Stimulated activated CD8-positive, alpha-beta memory T cell treated with anti-CD3 and anti-CD28 coated beads, Interleukin-7, amount 100 ng/mL, for 48 hours (primary cell): ENCODE results near the gene HOXC11.
A peak's percentile ranks its signal among the peaks of the same experiment; 100 is the strongest.

Experiments used
- DNase-seq, 2 donors: peaks; one replicate each; pipeline ENCODE4 v3.0.0-alpha.2; 2020; ENCODE audit warnings: low read depth in 1 of 2; ENCODE audit errors: extremely low read depth in 1 of 2

Gene HOXC11

GRCh38 chr12:53972722-53973235 is at the start of gene HOXC11:
HOXC11 (plus strand) TSS chr12:53973126; CDS start chr12:53973242, 116 bp downstream.
- DNase-seq: no peak

GRCh38 chr12:53924521-53925405 is 48.2 kb upstream of the HOXC11 start:
- DNase-seq: no peak

DNA sequence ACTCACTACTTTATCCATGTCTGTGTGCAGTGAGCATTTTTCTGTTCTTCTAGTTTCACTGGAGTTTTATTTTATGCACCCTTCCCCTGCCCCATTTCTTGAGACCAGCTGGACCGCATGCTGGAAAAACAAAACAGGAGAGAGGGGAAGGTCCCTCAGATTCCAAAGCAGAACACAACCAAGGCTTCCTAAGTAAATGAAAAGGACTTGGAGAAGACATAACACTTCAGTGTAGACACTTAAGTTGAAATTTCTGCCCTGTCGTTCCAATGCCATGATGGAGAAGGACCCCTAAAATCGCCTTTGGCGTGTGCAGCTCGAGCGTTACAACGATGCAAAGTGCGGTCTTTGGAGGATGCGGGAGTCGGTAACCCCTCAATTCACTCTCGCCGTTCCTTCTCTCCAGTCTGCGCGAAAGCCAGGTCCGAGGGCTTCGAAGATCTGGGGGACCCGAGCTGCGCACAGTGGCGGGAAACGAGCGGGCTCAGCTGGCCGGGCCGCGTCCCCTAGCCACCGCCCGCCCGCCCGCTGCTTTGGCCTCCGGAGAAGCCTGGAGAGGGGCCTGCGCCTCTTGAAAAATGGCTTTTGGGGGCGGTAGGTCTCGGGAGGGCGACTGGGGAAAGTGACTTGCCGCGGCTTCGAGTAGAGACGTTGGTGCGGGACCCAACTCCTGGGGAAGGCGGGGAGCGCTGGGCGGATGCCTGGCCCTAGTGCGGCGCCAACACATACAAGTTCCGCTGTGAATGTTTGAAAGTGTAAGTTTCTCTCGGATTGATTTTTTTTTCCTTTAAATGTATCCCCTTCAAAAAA is 45.5 kb upstream of the HOXC11 start:
- no peak for DNase-seq

- DNase-seq: no peak
Measured at GRCh38 chr12:53928054-53928835, 44.7 kb upstream of the HOXC11 start.

DNA sequence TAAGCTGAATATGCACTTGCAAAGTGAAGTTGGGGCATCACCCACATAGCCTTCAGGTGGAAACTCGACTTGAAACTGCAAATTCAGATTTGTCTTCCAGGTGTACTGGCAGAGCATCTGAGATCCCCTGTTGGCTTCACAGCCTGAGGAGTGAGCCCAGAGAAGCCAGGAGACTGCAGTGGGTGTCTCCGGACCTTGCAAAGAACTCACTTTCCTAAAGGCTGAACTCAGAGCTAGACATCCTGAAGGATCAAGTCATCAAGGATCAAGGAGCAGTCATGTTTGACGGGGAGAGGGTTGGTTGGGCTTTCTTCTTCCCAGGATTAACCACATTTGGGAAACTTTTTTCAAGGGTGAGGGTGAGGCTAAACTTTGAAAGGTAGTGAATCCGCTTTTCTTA is 43.4 kb upstream of the HOXC11 start:
- no peak for DNase-seq

DNA sequence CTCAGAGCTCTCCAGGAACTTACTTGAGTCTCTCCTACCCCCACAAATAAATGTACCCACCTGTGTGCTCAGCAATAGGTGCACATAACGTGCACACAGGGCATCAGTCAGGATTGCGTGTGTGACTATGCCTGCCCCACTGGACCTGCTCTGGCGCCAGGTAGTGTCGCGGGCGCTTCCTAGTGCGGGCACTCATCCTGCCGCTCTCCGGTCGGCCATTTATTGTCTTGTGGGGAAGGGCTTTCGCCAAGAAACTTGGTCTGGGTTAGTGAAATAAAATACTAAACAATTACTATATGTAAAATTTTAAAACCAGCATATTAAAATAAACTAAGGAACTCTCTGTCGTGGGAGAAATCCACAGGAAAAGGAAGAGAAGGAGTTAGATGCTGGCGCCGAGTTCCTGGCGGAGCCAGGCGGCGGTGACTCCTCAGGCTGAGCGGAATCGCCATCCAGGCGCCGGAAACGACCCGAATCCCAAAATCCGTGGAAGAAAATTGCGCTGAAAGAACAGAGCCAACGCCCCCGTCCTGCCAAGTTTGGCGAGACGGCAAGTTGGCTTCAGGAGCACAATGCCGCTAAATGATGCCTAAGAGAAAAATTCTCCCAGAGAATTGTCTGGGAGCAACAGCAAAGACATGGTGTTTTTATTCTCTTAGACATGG is 42.2 kb upstream of the HOXC11 start:
- DNase-seq: no peak

DNA sequence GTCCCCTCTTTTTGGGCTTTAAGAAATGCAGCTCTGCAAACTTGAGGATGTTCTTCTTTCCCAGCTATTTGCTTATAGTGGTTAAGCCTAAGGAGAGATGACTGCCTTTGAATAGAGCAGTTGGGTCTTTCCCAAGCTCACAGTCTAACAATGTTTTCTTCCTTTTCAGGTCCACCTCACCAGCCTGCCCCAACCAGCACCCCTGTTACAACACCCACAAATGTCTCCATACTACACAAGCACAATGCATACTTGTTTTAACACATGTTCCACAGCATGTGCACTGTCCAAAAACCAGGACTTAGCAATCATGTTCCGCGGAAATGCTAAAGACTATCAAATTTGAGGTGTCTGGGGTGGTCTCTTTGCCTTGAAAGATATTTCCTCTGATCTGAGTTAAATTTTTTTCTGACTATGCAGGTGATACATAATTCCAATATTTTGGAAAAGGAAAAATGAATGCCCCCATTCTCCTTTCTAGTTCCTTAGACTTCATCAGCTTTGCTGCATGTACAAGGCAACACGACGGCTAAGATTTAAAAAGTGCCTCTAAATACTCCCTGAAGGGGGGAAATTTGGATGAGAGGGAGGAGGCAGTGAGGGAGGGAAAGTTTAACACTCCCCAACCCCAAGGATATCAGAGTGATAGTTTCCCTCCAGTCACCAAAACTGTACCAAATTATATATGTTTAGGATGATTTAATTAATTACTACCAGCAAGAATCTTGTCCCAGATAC is 40.9 kb upstream of the HOXC11 start:
- DNase-seq: no peak

DNA sequence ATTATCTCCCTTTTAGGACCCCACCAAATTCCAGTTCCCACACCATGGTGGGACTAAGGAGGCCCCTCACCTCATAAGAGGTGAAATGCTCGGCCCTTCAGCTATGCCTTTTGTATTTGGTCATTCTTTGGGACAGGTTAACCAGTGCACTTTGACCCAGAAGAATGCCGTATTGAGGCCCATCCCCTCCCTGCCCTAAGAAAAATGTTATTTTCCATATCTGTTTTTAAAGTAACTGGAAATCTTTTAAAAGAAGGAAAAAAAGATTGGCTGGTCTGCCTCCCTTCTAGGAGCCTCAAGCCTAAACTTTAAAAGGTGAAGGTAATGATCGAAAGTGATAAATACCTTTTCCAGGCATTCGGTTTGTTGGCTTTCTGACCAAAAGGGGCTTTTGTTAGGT is 40.0 kb upstream of the HOXC11 start:
- no peak for DNase-seq

GRCh38 chr12:53935383-53936341 is 37.3 kb upstream of the HOXC11 start:
- no peak for DNase-seq

GRCh38 chr12:53937099-53937498 is 35.8 kb upstream of the HOXC11 start:
- DNase-seq: no peak

GRCh38 chr12:53937596-53938325 is 35.2 kb upstream of the HOXC11 start:
- no peak for DNase-seq

DNA sequence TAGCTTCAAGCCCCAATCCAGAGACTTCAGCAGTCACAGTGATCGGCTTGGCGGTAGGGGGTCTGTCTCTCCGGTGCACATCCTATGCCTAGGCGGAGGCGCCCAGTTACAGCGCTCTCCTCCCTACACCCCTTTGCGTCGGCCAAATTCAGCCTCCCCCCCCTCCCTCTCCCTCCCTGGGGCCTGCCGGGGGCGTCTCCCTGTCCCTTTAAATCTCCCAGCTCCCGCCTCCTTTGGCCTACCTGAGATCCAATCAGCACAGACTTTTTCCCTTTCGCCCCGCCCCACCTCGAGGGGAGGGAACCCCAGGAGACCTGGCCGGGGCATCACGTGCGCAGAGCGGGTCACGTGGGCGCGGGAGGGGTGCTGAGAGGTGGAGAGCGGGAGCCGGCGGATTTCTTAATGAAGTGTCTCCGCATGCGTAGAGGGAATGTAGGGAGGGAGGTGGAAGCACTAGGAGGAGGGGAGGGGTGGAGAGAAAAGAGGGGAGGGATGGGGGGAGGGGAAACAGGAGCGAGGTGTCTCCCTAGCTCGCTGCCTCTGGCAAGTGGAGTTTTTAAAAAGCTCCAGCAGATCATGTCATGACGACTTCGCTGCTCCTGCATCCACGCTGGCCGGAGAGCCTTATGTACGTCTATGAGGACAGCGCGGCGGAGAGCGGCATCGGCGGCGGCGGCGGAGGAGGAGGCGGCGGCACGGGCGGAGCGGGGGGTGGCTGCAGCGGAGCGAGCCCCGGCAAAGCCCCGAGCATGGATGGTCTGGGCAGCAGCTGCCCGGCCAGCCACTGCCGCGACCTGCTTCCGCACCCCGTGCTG is 34.4 kb upstream of the HOXC11 start, which contains the start of gene HOXC13:
Gene HOXC13, plus strand, starts transcription at position 506 of the 815 bp plus-strand sequence. Its CDS starts 76 bp downstream, at position 582.
- peak in 1 of 2 donors; percentile 45 for DNase-seq

DNA sequence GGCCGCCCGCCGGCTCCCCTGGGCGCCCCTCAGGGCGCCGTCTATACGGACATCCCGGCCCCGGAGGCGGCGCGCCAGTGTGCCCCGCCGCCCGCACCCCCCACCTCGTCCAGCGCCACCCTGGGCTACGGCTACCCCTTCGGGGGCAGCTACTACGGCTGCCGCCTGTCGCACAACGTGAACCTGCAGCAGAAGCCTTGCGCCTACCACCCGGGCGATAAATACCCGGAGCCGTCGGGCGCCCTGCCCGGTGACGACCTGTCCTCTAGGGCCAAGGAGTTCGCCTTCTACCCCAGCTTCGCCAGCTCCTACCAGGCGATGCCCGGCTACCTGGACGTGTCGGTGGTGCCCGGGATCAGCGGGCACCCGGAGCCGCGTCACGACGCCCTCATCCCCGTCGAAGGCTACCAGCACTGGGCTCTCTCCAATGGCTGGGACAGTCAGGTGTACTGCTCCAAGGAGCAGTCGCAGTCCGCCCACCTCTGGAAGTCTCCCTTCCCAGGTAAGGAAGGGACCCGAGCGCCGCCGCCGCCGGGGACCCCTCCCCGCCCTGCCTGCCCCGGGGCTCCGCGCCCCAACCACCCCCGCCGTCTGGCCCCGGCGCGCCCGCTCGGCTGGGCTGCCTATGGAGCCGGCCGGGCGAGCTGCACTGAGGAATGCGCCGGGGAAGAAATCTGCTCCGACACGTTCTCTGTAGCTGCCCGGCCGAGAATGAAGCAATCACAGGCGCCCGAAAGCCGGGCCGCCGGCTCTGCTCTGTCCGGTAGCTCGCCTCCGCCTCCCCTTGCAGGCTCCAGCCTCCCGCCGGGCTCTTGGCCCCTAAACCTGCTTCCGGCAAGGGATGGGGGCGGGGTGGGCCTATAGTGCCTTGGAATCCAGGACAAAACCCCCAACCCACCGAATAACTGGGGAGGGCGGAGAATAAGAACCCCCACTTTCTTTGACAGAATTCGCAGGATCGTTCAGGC is 33.5 kb upstream of the HOXC11 start:
- no peak for DNase-seq

DNA sequence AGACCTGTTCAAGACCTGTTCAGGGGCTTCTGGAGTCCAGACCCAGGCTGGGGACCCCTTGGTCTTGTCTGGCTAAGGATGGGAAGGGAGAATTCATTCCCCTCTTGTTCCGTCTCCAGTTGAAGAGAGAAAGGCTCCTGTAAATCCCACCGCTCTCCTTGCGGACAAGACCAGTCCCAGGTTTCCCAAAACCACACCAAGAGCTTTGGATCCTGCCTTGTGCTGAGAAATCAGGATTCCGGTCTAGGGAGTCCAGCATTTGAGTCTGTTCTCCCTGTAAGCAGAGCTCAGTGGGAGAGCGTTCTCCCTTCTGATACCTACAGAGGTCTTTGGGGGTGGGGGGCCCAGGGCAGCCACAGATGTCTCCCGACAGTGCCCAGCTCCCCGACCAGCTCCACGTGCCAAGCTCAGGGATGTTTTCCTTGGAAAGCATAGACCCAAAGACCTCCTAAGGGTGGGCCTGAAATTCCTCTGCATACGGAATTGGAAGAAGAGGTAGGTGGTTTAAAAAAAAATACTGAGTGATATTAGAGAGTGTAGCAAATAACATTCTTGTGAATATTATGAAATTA is 32.4 kb upstream of the HOXC11 start:
- no peak for DNase-seq

- DNase-seq: no peak
Measured at GRCh38 chr12:53941187-53941586, 31.7 kb upstream of the HOXC11 start.
